ENCODE data around the gene SERP2. TPM values are rescaled to one million over a fixed set of nuclear protein-coding genes. Genes with fewer than 3 reads are reported as not detected.

The SERP2 gene
- total RNA-seq, 1 experiment from 2014 or later, result not detected

DNA sequence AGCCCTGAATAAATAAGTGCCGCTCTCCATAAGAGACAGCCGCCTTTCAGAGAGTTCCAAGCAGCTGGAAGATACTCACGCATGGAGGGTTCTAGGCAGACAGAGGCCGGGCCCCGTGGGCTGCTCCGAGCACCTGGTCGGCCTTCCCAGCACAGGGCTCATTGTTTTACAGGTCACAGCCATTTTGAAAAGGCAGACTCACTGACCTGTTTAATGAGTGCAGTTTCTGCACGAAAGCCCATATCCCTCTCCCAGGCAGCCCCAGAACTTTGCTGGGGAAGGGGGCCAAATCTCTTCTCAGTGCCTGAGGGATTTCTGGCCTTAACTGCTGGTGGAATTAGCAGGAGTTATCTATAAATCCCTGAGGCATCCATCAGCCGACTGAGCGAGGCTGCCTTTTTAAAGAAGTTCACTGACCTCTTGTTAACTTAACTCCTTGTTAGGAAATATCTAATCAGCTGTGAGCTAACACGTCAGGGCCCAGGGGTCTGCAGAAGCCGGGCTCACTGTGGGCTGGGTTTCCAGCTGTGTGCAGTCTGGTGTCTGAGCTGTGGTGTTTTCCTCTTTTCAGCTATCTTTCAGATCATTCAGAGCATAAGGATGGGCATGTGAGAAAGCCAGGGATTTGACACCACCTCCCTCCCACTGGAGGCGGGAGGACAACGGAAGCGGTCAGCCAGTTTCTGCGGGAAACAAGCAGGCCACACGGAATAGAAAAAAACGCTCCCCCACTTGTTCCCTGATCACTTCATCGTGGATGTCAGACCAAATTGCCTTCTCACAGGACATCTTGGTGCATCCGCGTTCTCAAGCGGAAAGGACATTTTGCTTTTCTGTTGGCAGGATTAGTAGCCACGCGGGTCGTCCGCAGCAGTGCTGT, 23.3 kb downstream of the SERP2 start:
- CTCF ChIA-PET, result no interaction called here
- intact Hi-C loops (cut with micrococcal nuclease; ENCODE audit: unreplicated experiment), result no loop called here
- Mint-ChIP-seq H3K9me3 (ENCODE audit: low read depth, unreplicated experiment) (no peaks in the 10 kb centered on the region), H3K27ac (ENCODE audit: unreplicated experiment) (no peak overlapping the region), H3K4me1 (ENCODE audit: low read depth, unreplicated experiment) (peaks cover 15% of the 10 kb centered on the region), H3K4me3 (ENCODE audit: low read depth, unreplicated experiment) (no peak overlapping the region), H3K27me3 (ENCODE audit: unreplicated experiment) (no peaks in the 10 kb centered on the region), H3K36me3 (ENCODE audit: insufficient read depth, unreplicated experiment) (no peaks in the 10 kb centered on the region)
- no peak for DNase-seq
- TF ChIP-seq, protein P1, sequence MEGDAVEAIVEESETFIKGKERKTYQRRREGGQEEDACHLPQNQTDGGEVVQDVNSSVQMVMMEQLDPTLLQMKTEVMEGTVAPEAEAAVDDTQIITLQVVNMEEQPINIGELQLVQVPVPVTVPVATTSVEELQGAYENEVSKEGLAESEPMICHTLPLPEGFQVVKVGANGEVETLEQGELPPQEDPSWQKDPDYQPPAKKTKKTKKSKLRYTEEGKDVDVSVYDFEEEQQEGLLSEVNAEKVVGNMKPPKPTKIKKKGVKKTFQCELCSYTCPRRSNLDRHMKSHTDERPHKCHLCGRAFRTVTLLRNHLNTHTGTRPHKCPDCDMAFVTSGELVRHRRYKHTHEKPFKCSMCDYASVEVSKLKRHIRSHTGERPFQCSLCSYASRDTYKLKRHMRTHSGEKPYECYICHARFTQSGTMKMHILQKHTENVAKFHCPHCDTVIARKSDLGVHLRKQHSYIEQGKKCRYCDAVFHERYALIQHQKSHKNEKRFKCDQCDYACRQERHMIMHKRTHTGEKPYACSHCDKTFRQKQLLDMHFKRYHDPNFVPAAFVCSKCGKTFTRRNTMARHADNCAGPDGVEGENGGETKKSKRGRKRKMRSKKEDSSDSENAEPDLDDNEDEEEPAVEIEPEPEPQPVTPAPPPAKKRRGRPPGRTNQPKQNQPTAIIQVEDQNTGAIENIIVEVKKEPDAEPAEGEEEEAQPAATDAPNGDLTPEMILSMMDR (IDR thresholded peaks at IDR 0.05; ENCODE audit: unreplicated experiment), result no peak
- BruUV-seq (replicated peaks), result no TSS peak

DNA sequence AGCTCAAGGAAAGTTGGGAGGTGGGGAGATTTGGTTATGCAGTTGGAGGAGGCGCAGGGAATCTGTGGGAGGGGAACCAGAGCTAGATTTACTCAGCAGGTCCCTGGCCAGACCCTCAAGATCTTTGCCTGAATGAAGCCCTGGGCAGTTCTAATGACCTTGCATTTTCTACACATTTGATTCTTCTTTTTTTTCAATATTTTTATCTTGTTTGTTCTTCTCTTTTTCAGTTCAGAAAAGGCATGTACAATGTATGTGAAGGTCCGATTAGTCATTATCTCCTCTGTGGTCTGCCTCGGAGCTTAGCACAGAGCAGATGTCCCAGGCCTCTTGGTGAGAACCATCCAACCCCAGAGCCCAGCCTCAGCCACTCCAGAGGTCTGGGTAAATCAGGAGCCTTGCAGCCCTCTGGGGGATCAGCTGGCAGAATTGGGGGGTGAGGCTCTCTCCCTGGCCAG, 24.2 kb downstream of the SERP2 start:
- CTCF ChIA-PET, result interaction anchor here (0.8 kb wide), 1 partner anchor 61 kb away, joined by 3 read pairs; no protein-coding TSS in a partner anchor
- DNase-seq, result no peak
- TF ChIP-seq, protein P1 (IDR thresholded peaks at IDR 0.05; ENCODE audit: unreplicated experiment), result no peak
- Mint-ChIP-seq H3K4me3 (ENCODE audit: low read depth, unreplicated experiment) (no peak overlapping the region), H3K36me3 (ENCODE audit: insufficient read depth, unreplicated experiment) (no peaks in the 10 kb centered on the region), H3K4me1 (ENCODE audit: low read depth, unreplicated experiment) (peaks cover 11% of the 10 kb centered on the region), H3K27me3 (ENCODE audit: unreplicated experiment) (no peaks in the 10 kb centered on the region), H3K9me3 (ENCODE audit: low read depth, unreplicated experiment) (no peaks in the 10 kb centered on the region), H3K27ac (ENCODE audit: unreplicated experiment) (no peak overlapping the region)
- BruUV-seq (replicated peaks), result no TSS peak
- intact Hi-C loops (cut with micrococcal nuclease; ENCODE audit: unreplicated experiment), result no loop called here

DNA sequence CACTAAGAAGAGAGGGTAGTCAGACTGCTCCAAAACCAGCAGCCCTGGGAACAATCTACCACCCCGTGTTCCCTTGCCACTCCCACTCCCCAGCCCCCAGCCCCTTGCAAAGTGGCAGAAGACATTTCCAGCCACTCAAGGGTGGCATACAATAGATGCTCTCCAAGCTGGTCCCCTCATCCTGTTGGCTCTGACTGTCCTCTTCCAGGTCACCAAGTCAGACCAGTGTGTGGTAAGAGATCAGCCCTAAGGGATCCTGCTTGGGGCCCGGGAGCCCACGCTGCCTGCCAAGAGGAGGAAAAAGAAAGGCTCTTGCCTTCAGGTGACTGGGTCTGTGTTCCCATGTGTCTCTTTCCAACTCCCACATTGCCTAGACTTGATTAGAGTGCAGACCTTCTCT, 25.0 kb downstream of the SERP2 start:
- Mint-ChIP-seq H3K27ac (ENCODE audit: unreplicated experiment) (no peak overlapping the region), H3K27me3 (ENCODE audit: unreplicated experiment) (no peaks in the 10 kb centered on the region), H3K36me3 (ENCODE audit: insufficient read depth, unreplicated experiment) (no peaks in the 10 kb centered on the region), H3K4me3 (ENCODE audit: low read depth, unreplicated experiment) (no peak overlapping the region), H3K9me3 (ENCODE audit: low read depth, unreplicated experiment) (no peaks in the 10 kb centered on the region), H3K4me1 (ENCODE audit: low read depth, unreplicated experiment) (peaks cover 10% of the 10 kb centered on the region)
- BruUV-seq (replicated peaks), result no TSS peak
- intact Hi-C loops (cut with micrococcal nuclease; ENCODE audit: unreplicated experiment), result no loop called here
- CTCF ChIA-PET, result interaction anchor here (0.8 kb wide), 1 partner anchor 62 kb away, joined by 3 read pairs; no protein-coding TSS in a partner anchor
- DNase-seq, result no peak
- TF ChIP-seq, protein P1 (IDR thresholded peaks at IDR 0.05; ENCODE audit: unreplicated experiment), result no peak

- no peak overlapping the region for H3K4me3 Mint-ChIP-seq (ENCODE audit: low read depth, unreplicated experiment)
- CTCF ChIA-PET, result no interaction called here
- no peaks in the 10 kb centered on the region for H3K27me3 Mint-ChIP-seq (ENCODE audit: unreplicated experiment)
- intact Hi-C loops (cut with micrococcal nuclease; ENCODE audit: unreplicated experiment), result no loop called here
- no TSS peak for BruUV-seq (replicated peaks)
- no peak overlapping the region for H3K27ac Mint-ChIP-seq (ENCODE audit: unreplicated experiment)
- TF ChIP-seq, protein P1 (IDR thresholded peaks at IDR 0.05; ENCODE audit: unreplicated experiment), result no peak
- no peak for DNase-seq
- no peaks in the 10 kb centered on the region for H3K9me3 Mint-ChIP-seq (ENCODE audit: low read depth, unreplicated experiment)
- no peaks in the 10 kb centered on the region for H3K36me3 Mint-ChIP-seq (ENCODE audit: insufficient read depth, unreplicated experiment)
- peaks cover 12% of the 10 kb centered on the region for H3K4me1 Mint-ChIP-seq (ENCODE audit: low read depth, unreplicated experiment)
Measured at GRCh38 chr13:44399074-44399473, 25.4 kb downstream of the SERP2 start.
